ENCODE results near the gene C6orf132.
"Not testable (repeated sequence)": the region's sequence is repeated elsewhere in the genome, so short reads cannot be mapped to it uniquely, and the experiment has no call there.

C6orf132 gene

GRCh38 chr6:42176981-42177380, 34.6 kb upstream of the C6orf132 start:
- no peak overlapping the region for H3K9ac ChIP-seq (ENCODE audit: low read depth in 1 of 2, low read length in 2 of 2)
- no peaks in the 10 kb centered on the region for H3K9me3 ChIP-seq (ENCODE audit: control insufficient read depth in 2 of 2, low read length in 2 of 2)
- no peaks in the 10 kb centered on the region for H3K36me3 ChIP-seq (ENCODE audit: control insufficient read depth in 2 of 2, insufficient read depth in 2 of 2, low read length in 2 of 2)
- no peak overlapping the region for H3K27ac ChIP-seq (ENCODE audit: low read depth in 2 of 2, low read length in 2 of 2)
- no peak overlapping the region for H3K4me3 ChIP-seq (ENCODE audit: low read length in 2 of 2)
- peaks cover 2 to 6% of the 10 kb centered on the region in 2 donors for H3K4me1 ChIP-seq (ENCODE audit: control insufficient read depth in 2 of 2, insufficient read depth in 2 of 2, low read length in 2 of 2)
- H3K27me3 ChIP-seq (ENCODE audit: control insufficient read depth in 2 of 2, insufficient read depth in 2 of 2, low read length in 2 of 2) = no peaks in the 10 kb centered on the region

- Histone ChIP-seq H3K4me3 (ENCODE audit: low read length in 2 of 2) (no peak overlapping the region), H3K9me3 (ENCODE audit: control insufficient read depth in 2 of 2, low read length in 2 of 2) (no peaks in the 10 kb centered on the region), H3K27ac (ENCODE audit: low read depth in 2 of 2, low read length in 2 of 2) (no peak overlapping the region), H3K27me3 (ENCODE audit: control insufficient read depth in 2 of 2, insufficient read depth in 2 of 2, low read length in 2 of 2) (no peaks in the 10 kb centered on the region), H3K36me3 (ENCODE audit: control insufficient read depth in 2 of 2, insufficient read depth in 2 of 2, low read length in 2 of 2) (no peaks in the 10 kb centered on the region), H3K9ac (ENCODE audit: low read depth in 1 of 2, low read length in 2 of 2) (no peak overlapping the region), H3K4me1 (ENCODE audit: control insufficient read depth in 2 of 2, insufficient read depth in 2 of 2, low read length in 2 of 2) (peaks cover 2 to 4% of the 10 kb centered on the region in 2 donors)
Measured at GRCh38 chr6:42175860-42176259, 33.4 kb upstream of the C6orf132 start.

- Histone ChIP-seq H3K27ac (ENCODE audit: low read depth in 2 of 2, low read length in 2 of 2) (no peak within 1 kb of the TSS), H3K4me1 (ENCODE audit: control insufficient read depth in 2 of 2, insufficient read depth in 2 of 2, low read length in 2 of 2) (peaks cover 2 to 4% of the 10 kb centered on the region in 2 donors), H3K9me3 (ENCODE audit: control insufficient read depth in 2 of 2, low read length in 2 of 2) (no peaks in the 10 kb centered on the region), H3K36me3 (ENCODE audit: control insufficient read depth in 2 of 2, insufficient read depth in 2 of 2, low read length in 2 of 2) (no peaks in the 10 kb centered on the region), H3K9ac (ENCODE audit: low read depth in 1 of 2, low read length in 2 of 2) (no peak within 1 kb of the TSS), H3K4me3 (ENCODE audit: low read length in 2 of 2) (no peak within 1 kb of the TSS), H3K27me3 (ENCODE audit: control insufficient read depth in 2 of 2, insufficient read depth in 2 of 2, low read length in 2 of 2) (no peaks in the 10 kb centered on the region)
Measured at GRCh38 chr6:42173101-42173500, 30.7 kb upstream of the C6orf132 start, which contains the start of gene GUCA1A. Gene GUCA1A, plus strand, starts transcription at chr6:42173364. Its CDS starts 250 bp downstream, at chr6:42173614.

- Histone ChIP-seq H3K36me3 (ENCODE audit: control insufficient read depth in 2 of 2, insufficient read depth in 2 of 2, low read length in 2 of 2) (no peaks in the 10 kb centered on the region), H3K27ac (ENCODE audit: low read depth in 2 of 2, low read length in 2 of 2) (no peak overlapping the region), H3K9me3 (ENCODE audit: control insufficient read depth in 2 of 2, low read length in 2 of 2) (no peaks in the 10 kb centered on the region), H3K4me1 (ENCODE audit: control insufficient read depth in 2 of 2, insufficient read depth in 2 of 2, low read length in 2 of 2) (peaks cover 2 to 4% of the 10 kb centered on the region in 2 donors), H3K27me3 (ENCODE audit: control insufficient read depth in 2 of 2, insufficient read depth in 2 of 2, low read length in 2 of 2) (no peaks in the 10 kb centered on the region), H3K4me3 (ENCODE audit: low read length in 2 of 2) (no peak overlapping the region), H3K9ac (ENCODE audit: low read depth in 1 of 2, low read length in 2 of 2) (no peak overlapping the region)
Measured at GRCh38 chr6:42171813-42172581, 29.6 kb upstream of the C6orf132 start.

- H3K9ac ChIP-seq (ENCODE audit: low read depth in 1 of 2, low read length in 2 of 2); H3K4me3 ChIP-seq (ENCODE audit: low read length in 2 of 2); H3K27ac ChIP-seq (ENCODE audit: low read depth in 2 of 2, low read length in 2 of 2); H3K36me3 ChIP-seq (ENCODE audit: control insufficient read depth in 2 of 2, insufficient read depth in 2 of 2, low read length in 2 of 2); H3K27me3 ChIP-seq (ENCODE audit: control insufficient read depth in 2 of 2, insufficient read depth in 2 of 2, low read length in 2 of 2); H3K9me3 ChIP-seq (ENCODE audit: control insufficient read depth in 2 of 2, low read length in 2 of 2): not testable (repeated sequence)
- H3K4me1 ChIP-seq (ENCODE audit: control insufficient read depth in 2 of 2, insufficient read depth in 2 of 2, low read length in 2 of 2) = peaks cover 6 to 11% of the 10 kb centered on the region in 2 donors
Measured at GRCh38 chr6:42169780-42170179, 27.4 kb upstream of the C6orf132 start.

- no peak overlapping the region for H3K9ac ChIP-seq (ENCODE audit: low read depth in 1 of 2, low read length in 2 of 2)
- H3K27ac ChIP-seq (ENCODE audit: low read depth in 2 of 2, low read length in 2 of 2) = no peak overlapping the region
- no peaks in the 10 kb centered on the region for H3K36me3 ChIP-seq (ENCODE audit: control insufficient read depth in 2 of 2, insufficient read depth in 2 of 2, low read length in 2 of 2)
- no peaks in the 10 kb centered on the region for H3K9me3 ChIP-seq (ENCODE audit: control insufficient read depth in 2 of 2, low read length in 2 of 2)
- H3K4me1 ChIP-seq (ENCODE audit: control insufficient read depth in 2 of 2, insufficient read depth in 2 of 2, low read length in 2 of 2) = peaks cover 6 to 11% of the 10 kb centered on the region in 2 donors
- no peaks in the 10 kb centered on the region for H3K27me3 ChIP-seq (ENCODE audit: control insufficient read depth in 2 of 2, insufficient read depth in 2 of 2, low read length in 2 of 2)
- H3K4me3 ChIP-seq (ENCODE audit: low read length in 2 of 2) = no peak overlapping the region
Measured at GRCh38 chr6:42168650-42169049, 26.2 kb upstream of the C6orf132 start.

GRCh38 chr6:42166444-42167141, 24.2 kb upstream of the C6orf132 start:
- Histone ChIP-seq H3K9ac (ENCODE audit: low read depth in 1 of 2, low read length in 2 of 2) (peak overlapping the region in 1 of 2 donors; percentile 40), H3K9me3 (ENCODE audit: control insufficient read depth in 2 of 2, low read length in 2 of 2) (no peaks in the 10 kb centered on the region), H3K4me3 (ENCODE audit: low read length in 2 of 2) (no peak overlapping the region), H3K36me3 (ENCODE audit: control insufficient read depth in 2 of 2, insufficient read depth in 2 of 2, low read length in 2 of 2) (no peaks in the 10 kb centered on the region), H3K27me3 (ENCODE audit: control insufficient read depth in 2 of 2, insufficient read depth in 2 of 2, low read length in 2 of 2) (no peaks in the 10 kb centered on the region), H3K4me1 (ENCODE audit: control insufficient read depth in 2 of 2, insufficient read depth in 2 of 2, low read length in 2 of 2) (peaks cover 4 to 6% of the 10 kb centered on the region in 2 donors), H3K27ac (ENCODE audit: low read depth in 2 of 2, low read length in 2 of 2) (no peak overlapping the region)

- Histone ChIP-seq H3K27me3 (ENCODE audit: control insufficient read depth in 2 of 2, insufficient read depth in 2 of 2, low read length in 2 of 2) (no peaks in the 10 kb centered on the region), H3K36me3 (ENCODE audit: control insufficient read depth in 2 of 2, insufficient read depth in 2 of 2, low read length in 2 of 2) (no peaks in the 10 kb centered on the region)
Measured at GRCh38 chr6:42165016-42165415, 22.6 kb upstream of the C6orf132 start.

GRCh38 chr6:42163981-42164380, 21.6 kb upstream of the C6orf132 start:
- Histone ChIP-seq H3K9ac (ENCODE audit: low read depth in 1 of 2, low read length in 2 of 2) (no peak overlapping the region), H3K4me3 (ENCODE audit: low read length in 2 of 2) (no peak overlapping the region), H3K27me3 (ENCODE audit: control insufficient read depth in 2 of 2, insufficient read depth in 2 of 2, low read length in 2 of 2) (no peaks in the 10 kb centered on the region), H3K36me3 (ENCODE audit: control insufficient read depth in 2 of 2, insufficient read depth in 2 of 2, low read length in 2 of 2) (no peaks in the 10 kb centered on the region), H3K4me1 (ENCODE audit: control insufficient read depth in 2 of 2, insufficient read depth in 2 of 2, low read length in 2 of 2) (peaks cover 4 to 6% of the 10 kb centered on the region in 2 donors), H3K27ac (ENCODE audit: low read depth in 2 of 2, low read length in 2 of 2) (no peak overlapping the region), H3K9me3 (ENCODE audit: control insufficient read depth in 2 of 2, low read length in 2 of 2) (no peaks in the 10 kb centered on the region)

More at GRCh38 chr6:42165016-42165415, 22.6 kb upstream of the C6orf132 start:
- H3K9me3 ChIP-seq (ENCODE audit: control insufficient read depth in 2 of 2, low read length in 2 of 2) = no peaks in the 10 kb centered on the region
- H3K4me1 ChIP-seq (ENCODE audit: control insufficient read depth in 2 of 2, insufficient read depth in 2 of 2, low read length in 2 of 2) = peaks cover 4 to 6% of the 10 kb centered on the region in 2 donors
- no peak overlapping the region for H3K4me3 ChIP-seq (ENCODE audit: low read length in 2 of 2)
- H3K27ac ChIP-seq (ENCODE audit: low read depth in 2 of 2, low read length in 2 of 2) = no peak overlapping the region
- H3K9ac ChIP-seq (ENCODE audit: low read depth in 1 of 2, low read length in 2 of 2) = no peak overlapping the region

- Histone ChIP-seq H3K9ac (ENCODE audit: low read depth in 1 of 2, low read length in 2 of 2) (no peak overlapping the region), H3K9me3 (ENCODE audit: control insufficient read depth in 2 of 2, low read length in 2 of 2) (no peaks in the 10 kb centered on the region), H3K36me3 (ENCODE audit: control insufficient read depth in 2 of 2, insufficient read depth in 2 of 2, low read length in 2 of 2) (no peaks in the 10 kb centered on the region), H3K4me1 (ENCODE audit: control insufficient read depth in 2 of 2, insufficient read depth in 2 of 2, low read length in 2 of 2) (peaks cover 4 to 6% of the 10 kb centered on the region in 2 donors), H3K4me3 (ENCODE audit: low read length in 2 of 2) (no peak overlapping the region), H3K27ac (ENCODE audit: low read depth in 2 of 2, low read length in 2 of 2) (no peak overlapping the region), H3K27me3 (ENCODE audit: control insufficient read depth in 2 of 2, insufficient read depth in 2 of 2, low read length in 2 of 2) (no peaks in the 10 kb centered on the region)
Measured at GRCh38 chr6:42162812-42163211, 20.4 kb upstream of the C6orf132 start.
